ENCODE measurements around the gene TMEM222. TPM values are rescaled to one million over a fixed set of nuclear protein-coding genes. Genes with fewer than 3 reads are reported as not detected.
A peak's percentile ranks its signal among the peaks of the same experiment; 100 is the strongest.

TMEM222 gene
- total RNA-seq, 1 donor from 2014 or later, result 11.1 TPM

DNA sequence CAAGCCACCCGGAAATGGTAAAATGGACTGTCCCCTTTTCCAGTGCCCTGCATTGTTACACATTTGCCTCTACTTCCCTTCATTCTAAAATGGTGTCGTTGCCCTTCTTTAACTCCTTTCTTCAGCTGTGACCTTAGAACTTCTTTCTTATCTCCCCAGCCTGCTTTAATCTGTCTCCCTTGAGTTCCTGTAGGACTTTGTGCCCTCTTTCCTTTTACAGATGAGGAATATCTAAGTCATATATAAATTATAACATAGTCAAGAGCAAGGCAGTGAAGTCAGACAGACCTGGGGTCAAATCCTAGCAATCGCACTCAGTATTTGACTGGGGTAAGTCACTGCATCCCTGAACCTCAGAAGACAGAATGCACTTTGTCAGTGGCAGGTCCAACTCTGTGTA is 31.4 kb upstream of the TMEM222 start:
- no peak for DNase-seq (ENCODE audit: low read depth)
- TF ChIP-seq, protein P1, sequence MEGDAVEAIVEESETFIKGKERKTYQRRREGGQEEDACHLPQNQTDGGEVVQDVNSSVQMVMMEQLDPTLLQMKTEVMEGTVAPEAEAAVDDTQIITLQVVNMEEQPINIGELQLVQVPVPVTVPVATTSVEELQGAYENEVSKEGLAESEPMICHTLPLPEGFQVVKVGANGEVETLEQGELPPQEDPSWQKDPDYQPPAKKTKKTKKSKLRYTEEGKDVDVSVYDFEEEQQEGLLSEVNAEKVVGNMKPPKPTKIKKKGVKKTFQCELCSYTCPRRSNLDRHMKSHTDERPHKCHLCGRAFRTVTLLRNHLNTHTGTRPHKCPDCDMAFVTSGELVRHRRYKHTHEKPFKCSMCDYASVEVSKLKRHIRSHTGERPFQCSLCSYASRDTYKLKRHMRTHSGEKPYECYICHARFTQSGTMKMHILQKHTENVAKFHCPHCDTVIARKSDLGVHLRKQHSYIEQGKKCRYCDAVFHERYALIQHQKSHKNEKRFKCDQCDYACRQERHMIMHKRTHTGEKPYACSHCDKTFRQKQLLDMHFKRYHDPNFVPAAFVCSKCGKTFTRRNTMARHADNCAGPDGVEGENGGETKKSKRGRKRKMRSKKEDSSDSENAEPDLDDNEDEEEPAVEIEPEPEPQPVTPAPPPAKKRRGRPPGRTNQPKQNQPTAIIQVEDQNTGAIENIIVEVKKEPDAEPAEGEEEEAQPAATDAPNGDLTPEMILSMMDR (conservative IDR thresholded peaks at IDR 0.05; ENCODE audit: low read depth, low read length), result no peak
- H3K4me3 ChIP-seq (ENCODE audit: low read depth, low read length), result no peak overlapping the region

- TF ChIP-seq, protein P1 (conservative IDR thresholded peaks at IDR 0.05; ENCODE audit: low read depth, low read length), result no peak
- no peak for DNase-seq (ENCODE audit: low read depth)
Observed at GRCh38 chr1:27292106-27292505, 29.9 kb upstream of the TMEM222 start.

GRCh38 chr1:27293915-27294314 is 28.0 kb upstream of the TMEM222 start:
- DNase-seq (ENCODE audit: low read depth), result no peak
- TF ChIP-seq, protein P1 (conservative IDR thresholded peaks at IDR 0.05; ENCODE audit: low read depth, low read length), result no peak
- no peak overlapping the region for H3K4me3 ChIP-seq (ENCODE audit: low read depth, low read length)

More at GRCh38 chr1:27292106-27292505, 29.9 kb upstream of the TMEM222 start:
- no peak overlapping the region for H3K4me3 ChIP-seq (ENCODE audit: low read depth, low read length)

GRCh38 chr1:27296773-27297291 is 25.1 kb upstream of the TMEM222 start:
- no peak overlapping the region for H3K4me3 ChIP-seq (ENCODE audit: low read depth, low read length)
- TF ChIP-seq, protein P1 (conservative IDR thresholded peaks at IDR 0.05; ENCODE audit: low read depth, low read length), result peak; percentile 69
- DNase-seq (ENCODE audit: low read depth), result no peak

DNA sequence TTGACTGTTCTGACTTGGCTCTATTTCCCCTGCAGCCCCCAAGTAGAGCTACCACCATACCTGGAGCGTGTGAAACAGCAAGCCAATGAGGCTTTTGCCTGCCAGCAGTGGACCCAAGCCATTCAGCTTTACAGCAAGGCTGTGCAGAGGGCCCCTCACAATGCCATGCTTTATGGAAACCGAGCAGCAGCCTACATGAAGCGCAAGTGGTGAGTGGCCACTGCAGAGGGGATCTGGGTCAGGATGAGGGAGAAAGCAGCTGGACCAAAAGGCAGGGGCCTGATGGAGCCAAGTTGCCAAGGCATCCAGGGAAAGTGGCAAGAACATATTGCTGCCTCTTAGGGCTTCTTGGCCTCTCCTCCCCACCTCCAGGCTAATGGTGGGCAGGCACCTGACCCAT is 24.1 kb upstream of the TMEM222 start:
- TF ChIP-seq, protein P1 (conservative IDR thresholded peaks at IDR 0.05; ENCODE audit: low read depth, low read length), result no peak
- no peak overlapping the region for H3K4me3 ChIP-seq (ENCODE audit: low read depth, low read length)

DNA sequence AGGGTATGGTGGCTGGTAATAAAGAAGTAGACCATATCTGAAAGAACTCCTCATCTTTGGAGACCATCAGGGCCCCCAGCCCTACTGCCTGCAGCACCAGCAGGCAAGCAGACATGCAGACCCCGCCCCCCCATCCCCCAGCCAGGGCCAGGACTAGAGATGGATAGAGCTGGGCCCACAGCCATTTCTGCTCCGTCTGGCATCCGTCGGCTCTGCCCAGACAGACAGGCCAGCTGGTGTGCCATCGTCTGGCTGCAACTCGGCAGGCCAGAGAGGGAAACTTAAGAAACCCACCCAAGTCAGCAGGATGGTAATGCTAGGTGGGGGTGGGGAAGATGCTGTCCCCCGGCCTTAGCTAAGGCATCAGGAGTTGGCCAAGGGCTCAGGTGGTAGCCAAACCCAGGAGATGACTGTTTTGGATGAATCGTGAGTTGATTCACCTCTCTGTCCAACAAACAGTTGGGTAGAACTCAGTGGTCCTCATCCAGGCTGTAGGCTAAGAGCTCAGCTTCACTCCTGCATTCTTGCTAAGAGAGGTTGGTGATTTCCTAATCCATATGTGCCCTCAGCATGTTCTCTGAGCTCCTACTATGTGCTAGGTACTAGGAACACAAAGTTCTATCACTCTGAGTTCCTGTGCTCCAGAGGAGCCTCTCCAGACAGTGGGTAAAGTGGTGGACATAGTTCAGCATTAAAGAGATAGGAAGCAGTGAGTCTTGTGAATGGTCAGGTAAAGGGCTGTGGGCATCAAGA is 23.2 kb upstream of the TMEM222 start:
- no peak for DNase-seq (ENCODE audit: low read depth)
- TF ChIP-seq, protein P1 (conservative IDR thresholded peaks at IDR 0.05; ENCODE audit: low read depth, low read length), result no peak
- H3K4me3 ChIP-seq (ENCODE audit: low read depth, low read length), result no peak overlapping the region

More for the DNA sequence above, 24.1 kb upstream of the TMEM222 start:
- no peak for DNase-seq (ENCODE audit: low read depth)
